H9 (cell line): ENCODE measurements around the gene NAT16. TPM values are rescaled to one million over a fixed set of nuclear protein-coding genes. Genes with fewer than 3 reads are reported as not detected.
A peak's percentile ranks its signal among the peaks of the same experiment; 100 is the strongest.

ENCODE experiments used
- DNase-seq: peaks from one replicate; pipeline ENCODE4 v3.0.0-alpha.2; 2017
- H2AFZ ChIP-seq: one replicate; pipeline ENCODE4 v1.6.1; 2013; ENCODE audit warnings: mild to moderate bottlenecking, low read length, control low read depth, moderate library complexity
- H2AK5ac ChIP-seq: 2 replicates; pipeline ENCODE4 v1.6.1; 2013; ENCODE audit warnings: low read length, control low read depth, mixed read lengths; ENCODE audit not compliant: insufficient read length
- H2BK120ac ChIP-seq: one replicate; pipeline ENCODE4 v1.6.1; 2013; ENCODE audit warnings: low read depth, mild to moderate bottlenecking, low read length, control low read depth, inconsistent platforms; ENCODE audit not compliant: poor library complexity, severe bottlenecking
- H2BK12ac ChIP-seq: 2 replicates; pipeline ENCODE4 v1.6.1; 2013; ENCODE audit warnings: low read length, control low read depth, mixed read lengths, low read depth; ENCODE audit not compliant: insufficient read length
- H2BK15ac ChIP-seq: 2 replicates; pipeline ENCODE4 v1.6.1; 2013; ENCODE audit warnings: low read depth, low read length, control low read depth
- H2BK20ac ChIP-seq: one replicate; pipeline ENCODE4 v1.6.1; 2013; ENCODE audit warnings: low read depth, mild to moderate bottlenecking, low read length, control low read depth, inconsistent platforms; ENCODE audit not compliant: poor library complexity, severe bottlenecking
- H2BK5ac ChIP-seq: 2 replicates; pipeline ENCODE4 v1.6.1; 2013; ENCODE audit warnings: low read length, control low read depth, mixed read lengths; ENCODE audit not compliant: insufficient read length
- H3K14ac ChIP-seq: 2 replicates; pipeline ENCODE4 v1.6.1; 2013; ENCODE audit warnings: low read length, control low read depth; ENCODE audit not compliant: insufficient read depth
- H3K18ac ChIP-seq: 2 replicates; pipeline ENCODE4 v1.6.1; 2013; ENCODE audit warnings: low read depth, mild to moderate bottlenecking, mixed read lengths, low read length, control low read depth; ENCODE audit not compliant: insufficient read length
- H3K23ac ChIP-seq: 2 replicates; pipeline ENCODE4 v1.6.1; 2013; ENCODE audit warnings: low read length, control low read depth, mixed read lengths, low read depth; ENCODE audit not compliant: insufficient read length
- H3K23me2 ChIP-seq: 2 replicates; pipeline ENCODE4 v1.6.1; 2013; ENCODE audit warnings: low read depth, mild to moderate bottlenecking, mixed read lengths, low read length, control low read depth; ENCODE audit not compliant: insufficient read length, poor library complexity, severe bottlenecking
- H3K27ac ChIP-seq: 2 replicates; pipeline ENCODE4 v1.5.1; 2013; ENCODE audit warnings: low read length, control low read depth, mixed read lengths, low read depth; ENCODE audit not compliant: insufficient read length
- H3K27me3 ChIP-seq: 2 replicates; pipeline ENCODE4 v1.6.1; 2013; ENCODE audit warnings: low read length, control low read depth, inconsistent platforms; ENCODE audit not compliant: insufficient read depth
- H3K4ac ChIP-seq: 2 replicates; pipeline ENCODE4 v1.6.1; 2013; ENCODE audit warnings: low read depth, mild to moderate bottlenecking, control low read depth, inconsistent platforms, low read length, moderate library complexity
- H3K4me1 ChIP-seq: 2 replicates; pipeline ENCODE4 v1.6.1; 2013; ENCODE audit warnings: low read length, control low read depth, inconsistent platforms; ENCODE audit not compliant: insufficient read depth
- H3K4me2 ChIP-seq: 2 replicates; pipeline ENCODE4 v1.6.1; 2013; ENCODE audit warnings: low read length, control low read depth, mixed read lengths; ENCODE audit not compliant: insufficient read length, insufficient read depth
- H3K56ac ChIP-seq: 2 replicates; pipeline ENCODE4 v1.6.1; 2013; ENCODE audit warnings: low read depth, mild to moderate bottlenecking, mixed read lengths, low read length, control low read depth; ENCODE audit not compliant: insufficient read length
- H3K79me1 ChIP-seq: 2 replicates; pipeline ENCODE4 v1.6.1; 2013; ENCODE audit warnings: low read depth, mild to moderate bottlenecking, moderate library complexity, low read length, control low read depth, inconsistent platforms; ENCODE audit not compliant: insufficient read depth, poor library complexity, severe bottlenecking
- H3K79me2 ChIP-seq: 2 replicates; pipeline ENCODE4 v1.6.1; 2013; ENCODE audit warnings: low read length, control low read depth, inconsistent platforms; ENCODE audit not compliant: insufficient read depth
- H3K9ac ChIP-seq: 2 replicates; pipeline ENCODE4 v1.6.1; 2013; ENCODE audit warnings: low read length, control low read depth, mixed read lengths; ENCODE audit not compliant: insufficient read length; ENCODE audit errors: extremely low read depth
- H3K9me3 ChIP-seq: one replicate; pipeline ENCODE4 v1.6.1; 2013; ENCODE audit warnings: low read depth, low read length, inconsistent platforms; ENCODE audit not compliant: control insufficient read depth
- H3T11ph ChIP-seq: one replicate; pipeline ENCODE4 v1.6.1; 2013; ENCODE audit warnings: mild to moderate bottlenecking, low read length, control low read depth, inconsistent platforms
- H4K20me1 ChIP-seq: one replicate; pipeline ENCODE4 v1.6.1; 2013; ENCODE audit not compliant: control insufficient read depth, insufficient read length, insufficient read depth
- H4K5ac ChIP-seq: 2 replicates; pipeline ENCODE4 v1.6.1; 2013; ENCODE audit warnings: low read depth, mild to moderate bottlenecking, mixed read lengths, low read length, control low read depth; ENCODE audit not compliant: insufficient read length
- H4K8ac ChIP-seq: replicated peaks from 2 replicates; pipeline ENCODE4 v1.6.1; 2013; ENCODE audit warnings: low read length, control low read depth, mixed read lengths, low read depth; ENCODE audit not compliant: insufficient read length
- H4K91ac ChIP-seq: 2 replicates; pipeline ENCODE4 v1.6.1; 2013; ENCODE audit warnings: low read depth, mild to moderate bottlenecking, moderate library complexity, mixed read lengths, low read length, control low read depth; ENCODE audit not compliant: insufficient read length
- H3K27ac Mint-ChIP-seq, 3 experiments: 2 replicates in 2 of 3; 3 replicates in 1 of 3; pipeline ENCODE4 v1.8.0; 2020 to 2021; ENCODE audit warnings: mixed read lengths in 3 of 3, mild to moderate bottlenecking in 1 of 3, moderate library complexity in 1 of 3
- H3K27me3 Mint-ChIP-seq: 2 replicates; pipeline ENCODE4 v1.8.0; 2021; ENCODE audit warnings: low read depth, mild to moderate bottlenecking, moderate library complexity, mixed read lengths
- H3K36me3 Mint-ChIP-seq, 3 experiments: 2 replicates in 2 of 3; 3 replicates in 1 of 3; pipeline ENCODE4 v1.8.0; 2020 to 2021; ENCODE audit warnings: low read depth in 3 of 3, mixed read lengths in 3 of 3; ENCODE audit not compliant: insufficient read depth in 1 of 3
- H3K4me1 Mint-ChIP-seq, 2 experiments: 2 replicates each; pipeline ENCODE4 v1.8.0; 2020; ENCODE audit warnings: mixed read lengths in 2 of 2
- H3K4me3 Mint-ChIP-seq, 2 experiments: 2 replicates in 1 of 2; 3 replicates in 1 of 2; pipeline ENCODE4 v1.8.0; 2020 to 2021; ENCODE audit warnings: mild to moderate bottlenecking in 2 of 2, mixed read lengths in 2 of 2, moderate library complexity in 1 of 2
- H3K9me3 Mint-ChIP-seq, 2 experiments: 2 replicates in 1 of 2; 3 replicates in 1 of 2; pipeline ENCODE4 v1.8.0; 2020; ENCODE audit warnings: mild to moderate bottlenecking in 2 of 2, mixed read lengths in 2 of 2, moderate library complexity in 1 of 2
- CTCF ChIP-seq: fragments of 200-600 bp; sonication (generic); conservative IDR thresholded peaks from 3 replicates; pipeline ENCODE4 v1.8.0; 2021; ENCODE audit warnings: antibody characterized with exemption, mild to moderate bottlenecking
- WGBS: extraction: QIAGEN DNeasy Blood & Tissue Kit; methylation state at CpG from one replicate; pipeline ENCODE4 v1.1.7; 2013; ENCODE audit warnings: missing lambda C conversion rate, low lambda C conversion rate, mixed read lengths; ENCODE audit not compliant: insufficient read length; ENCODE audit errors: extremely low coverage; 5-methylcytosine and 5-hydroxymethylcytosine counted together
- total RNA-seq: library from RNA; stranded (reverse); gene quantifications from 2 replicates; pipeline ENCODE4 v1.2.1, GENCODE V29; 2021

Gene NAT16
- total RNA-seq, 1 experiment from 2014 or later: 0.50 TPM

DNA sequence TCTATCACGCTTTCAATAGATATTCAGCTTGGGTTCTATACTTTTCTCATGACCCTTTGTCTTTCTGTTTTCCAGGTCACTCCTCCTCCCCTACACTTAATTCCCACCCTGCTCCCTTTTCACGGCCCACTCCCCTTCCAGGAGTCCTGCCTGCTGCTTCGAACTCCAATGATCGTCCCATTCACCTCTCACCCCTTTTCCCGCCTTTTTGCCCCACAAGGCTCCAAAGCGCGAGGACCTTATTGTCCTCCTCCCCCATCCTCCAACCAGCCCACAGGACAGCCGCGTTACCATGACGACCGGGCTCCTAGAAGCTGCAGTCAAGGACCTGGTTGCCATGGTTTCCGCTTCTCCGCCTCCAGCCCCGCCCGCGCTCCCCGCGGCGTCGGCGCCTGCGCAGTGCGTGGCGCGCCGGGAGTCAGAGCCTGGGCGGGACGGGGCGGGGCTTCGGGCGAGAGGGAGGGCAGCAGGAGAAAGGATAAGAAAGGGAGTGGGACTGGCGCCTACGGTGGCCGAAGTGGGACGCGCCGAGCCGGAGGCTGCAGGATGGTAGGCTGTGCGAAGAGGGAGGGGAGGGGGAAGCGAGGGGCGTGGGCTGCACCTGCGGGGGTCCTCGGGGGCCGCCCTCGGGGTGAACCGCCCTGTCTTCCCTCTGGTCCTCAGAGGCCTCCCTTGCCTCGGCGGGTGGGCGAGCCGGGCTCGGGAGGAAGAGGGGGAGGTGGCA is 26.0 kb downstream of the NAT16 start, which contains the start of gene AP1S1:
Gene AP1S1, plus strand, starts transcription at position 508 of the 724 bp plus-strand sequence. Its CDS starts 39 bp downstream, at position 547.
- Histone ChIP-seq H3T11ph (no peak within 1 kb of the TSS), H3K9me3 (no peaks in the 10 kb centered on the region), H3K23me2 (peaks cover 6% of the 10 kb centered on the region), H3K23ac (no peak within 1 kb of the TSS), H3K18ac (peak within 1 kb of the TSS; percentile 56), H2BK5ac (no peak within 1 kb of the TSS), H3K4ac (no peak within 1 kb of the TSS), H3K79me2 (no peaks in the 10 kb centered on the region), H2AFZ (no peak within 1 kb of the TSS), H2AK5ac (no peak within 1 kb of the TSS), H4K5ac (no peak within 1 kb of the TSS), H2BK20ac (no peak within 1 kb of the TSS), H3K27me3 (no peaks in the 10 kb centered on the region; the same call in 1 of the 2 replicates), H4K8ac (no peak within 1 kb of the TSS), H2BK12ac (no peak within 1 kb of the TSS), H3K27ac (no peak within 1 kb of the TSS), H4K20me1 (no peaks in the 10 kb centered on the region), H3K4me1 (no peaks in the 10 kb centered on the region), H3K4me2 (peak within 1 kb of the TSS; percentile 64), H2BK120ac (no peak within 1 kb of the TSS), H3K14ac (peak within 1 kb of the TSS; percentile 59; the same call in 1 of the 2 replicates), H3K9ac (no peak within 1 kb of the TSS), H3K79me1 (no peaks in the 10 kb centered on the region), H4K91ac (no peak within 1 kb of the TSS), H3K56ac (no peak within 1 kb of the TSS), H2BK15ac (no peak within 1 kb of the TSS)
- Mint-ChIP-seq H3K9me3 (peaks cover 2 to 8% of the 10 kb centered on the region in 2 experiments; a peak in 4 of 5 replicates), H3K4me1 (peaks cover 26 to 36% of the 10 kb centered on the region in 2 experiments), H3K36me3 (peaks cover 0 to 22% (median 17%) of the 10 kb centered on the region in 3 experiments; a peak in 3 of 7 replicates), H3K27me3 (peaks cover 11% of the 10 kb centered on the region), H3K27ac (peak within 1 kb of the TSS; percentile 79 to 85 (median 79)), H3K4me3 (peak within 1 kb of the TSS; percentile 74 to 89)
- WGBS: no CpG with 5 or more reads among the region's 51 CpGs
- TF ChIP-seq CTCF: no peak
- DNase-seq: peak; percentile 99
